ENCODE results near the gene C9orf43. TPM values are rescaled to one million over a fixed set of nuclear protein-coding genes. Genes with fewer than 3 reads are reported as not detected.

Gene C9orf43
- total RNA-seq, 4 donors from 2014 or later: 0.54 to 2.5 (median 1.7) TPM; not detected in 1

DNA sequence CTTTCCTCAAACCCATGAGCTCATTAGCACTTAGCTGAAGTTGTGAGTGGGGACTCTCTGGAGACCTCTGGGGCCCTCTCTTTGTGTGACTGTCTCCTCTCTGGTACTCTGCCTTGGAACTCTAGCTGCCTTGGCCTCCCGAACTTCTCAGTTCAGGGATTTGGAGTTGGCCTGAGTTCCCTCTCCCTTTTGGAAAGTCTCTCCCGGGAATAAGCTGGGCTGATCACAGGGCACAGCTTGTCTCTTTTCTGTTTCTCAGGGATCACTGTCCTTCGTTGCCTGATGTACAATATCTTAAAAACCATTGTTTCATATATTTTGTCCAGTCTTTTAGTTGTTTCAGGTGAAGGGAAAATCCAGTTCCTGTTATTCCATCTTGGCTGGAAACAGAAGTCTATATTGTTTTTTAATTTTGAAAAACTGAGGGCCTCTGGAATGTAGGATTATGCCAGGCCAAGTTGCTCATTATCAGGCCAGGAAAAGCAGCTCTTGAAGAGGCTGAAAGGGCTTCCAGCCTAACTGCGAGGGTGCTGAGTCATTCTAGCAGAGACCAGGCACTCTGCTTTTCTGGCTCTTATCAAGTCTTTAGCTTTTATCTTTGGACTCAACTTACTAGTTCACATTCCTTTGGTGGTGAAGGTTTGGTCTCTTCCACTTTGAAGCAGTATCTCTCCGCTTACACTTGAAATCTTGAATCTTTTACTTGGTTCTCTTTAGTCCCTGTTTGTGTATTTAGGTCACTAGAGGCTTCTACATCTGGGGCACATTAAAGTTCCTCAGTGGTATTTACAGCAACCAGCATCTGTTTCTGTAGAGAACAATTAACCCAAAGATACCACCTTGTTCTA lies 44.6 kb downstream of the C9orf43 start:
- H3K36me3 ChIP-seq: no peaks in the 10 kb centered on the region
- no peaks in the 10 kb centered on the region for H3K9me3 ChIP-seq
- no peaks in the 10 kb centered on the region for H3K27me3 ChIP-seq
- peak overlapping the region; percentile 76 to 89 (median 88) for H3K27ac ChIP-seq
- ATAC-seq: peak; percentile 92
- H3K4me3 ChIP-seq: no peak overlapping the region
- WGBS, 2 donors (ENCODE audit: low coverage in 1 of 2): 8 to 36% methylated on average over 3 to 5 of the region's 5 CpGs
- peak; percentile 60 for TF ChIP-seq POLR2AphosphoS5 (IDR thresholded peaks at IDR 0.05)
- TF ChIP-seq, protein P1, sequence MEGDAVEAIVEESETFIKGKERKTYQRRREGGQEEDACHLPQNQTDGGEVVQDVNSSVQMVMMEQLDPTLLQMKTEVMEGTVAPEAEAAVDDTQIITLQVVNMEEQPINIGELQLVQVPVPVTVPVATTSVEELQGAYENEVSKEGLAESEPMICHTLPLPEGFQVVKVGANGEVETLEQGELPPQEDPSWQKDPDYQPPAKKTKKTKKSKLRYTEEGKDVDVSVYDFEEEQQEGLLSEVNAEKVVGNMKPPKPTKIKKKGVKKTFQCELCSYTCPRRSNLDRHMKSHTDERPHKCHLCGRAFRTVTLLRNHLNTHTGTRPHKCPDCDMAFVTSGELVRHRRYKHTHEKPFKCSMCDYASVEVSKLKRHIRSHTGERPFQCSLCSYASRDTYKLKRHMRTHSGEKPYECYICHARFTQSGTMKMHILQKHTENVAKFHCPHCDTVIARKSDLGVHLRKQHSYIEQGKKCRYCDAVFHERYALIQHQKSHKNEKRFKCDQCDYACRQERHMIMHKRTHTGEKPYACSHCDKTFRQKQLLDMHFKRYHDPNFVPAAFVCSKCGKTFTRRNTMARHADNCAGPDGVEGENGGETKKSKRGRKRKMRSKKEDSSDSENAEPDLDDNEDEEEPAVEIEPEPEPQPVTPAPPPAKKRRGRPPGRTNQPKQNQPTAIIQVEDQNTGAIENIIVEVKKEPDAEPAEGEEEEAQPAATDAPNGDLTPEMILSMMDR (IDR thresholded peaks at IDR 0.05): no peak
- peaks cover 17 to 42% (median 21%) of the 10 kb centered on the region in 3 donors for H3K4me1 ChIP-seq

DNA sequence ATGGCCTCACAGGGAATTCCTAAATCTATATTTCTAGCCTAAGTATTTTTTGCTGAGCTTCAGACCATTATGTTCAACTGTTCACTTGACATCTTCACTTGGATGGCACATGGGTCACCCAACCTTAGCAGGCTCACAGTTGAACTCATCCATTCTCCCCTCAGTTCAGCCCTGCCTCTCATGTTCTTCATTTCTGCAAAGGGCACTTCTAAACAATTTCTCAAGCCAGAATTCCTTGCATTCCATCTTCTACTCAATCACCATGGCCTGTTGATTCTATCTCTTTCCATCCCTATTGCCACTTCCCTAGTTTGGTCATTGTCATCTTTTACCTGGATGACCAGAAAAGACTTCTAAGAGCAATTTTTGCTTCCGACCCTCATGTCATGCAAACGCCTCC lies 45.7 kb downstream of the C9orf43 start:
- no peak for TF ChIP-seq POLR2AphosphoS5 (IDR thresholded peaks at IDR 0.05)
- TF ChIP-seq EP300 (IDR thresholded peaks at IDR 0.05): no peak
- TF ChIP-seq POLR2A (IDR thresholded peaks at IDR 0.05): no peak
- TF ChIP-seq, protein P1 (IDR thresholded peaks at IDR 0.05): no peak
- WGBS, 2 donors (ENCODE audit: low coverage in 1 of 2): 71 to 83% methylated on average over 2 of the region's 2 CpGs
- Histone ChIP-seq H3K4me3 (no peak overlapping the region), H3K9me3 (no peaks in the 10 kb centered on the region), H3K4me1 (peaks cover 17 to 38% (median 21%) of the 10 kb centered on the region in 3 donors), H3K36me3 (no peaks in the 10 kb centered on the region), H3K27ac (peak overlapping the region; percentile 76 to 89 (median 88)), H3K27me3 (no peaks in the 10 kb centered on the region)
- ATAC-seq: no peak

DNA sequence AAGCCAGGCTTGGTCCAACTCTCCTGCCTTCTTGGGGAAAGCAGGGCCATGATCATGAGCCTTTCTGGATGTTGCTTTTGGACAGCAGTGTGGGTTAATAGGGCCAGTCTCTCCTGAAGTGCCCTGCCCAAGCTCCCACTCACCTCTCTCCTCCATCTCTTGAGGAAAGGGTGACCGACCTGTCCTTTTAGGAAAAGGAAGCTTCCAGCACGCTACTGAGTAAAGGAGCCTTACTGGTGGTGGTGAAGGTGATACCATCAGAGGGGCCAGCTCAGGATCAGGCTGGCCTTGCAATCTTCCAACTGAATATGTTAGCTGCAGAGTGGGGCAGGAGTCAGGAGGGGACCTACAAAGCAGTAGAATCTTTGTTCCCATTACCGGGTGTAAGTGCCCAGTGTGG lies 50.7 kb downstream of the C9orf43 start:
- Histone ChIP-seq H3K27ac (no peak overlapping the region), H3K36me3 (no peaks in the 10 kb centered on the region), H3K27me3 (no peaks in the 10 kb centered on the region), H3K4me1 (peaks cover 3 to 40% (median 5%) of the 10 kb centered on the region in 3 donors), H3K4me3 (no peak overlapping the region), H3K9me3 (no peaks in the 10 kb centered on the region)
- TF ChIP-seq EP300 (IDR thresholded peaks at IDR 0.05) (no peak), POLR2A (IDR thresholded peaks at IDR 0.05) (no peak), POLR2AphosphoS5 (IDR thresholded peaks at IDR 0.05) (no peak)
- TF ChIP-seq, protein P1 (IDR thresholded peaks at IDR 0.05): no peak
- 100% methylated on average over 1 of the region's 3 CpGs; no CpG with 5 or more reads in 1 of the 2 donors for WGBS, 2 donors (ENCODE audit: low coverage in 1 of 2)
- no peak for ATAC-seq

DNA sequence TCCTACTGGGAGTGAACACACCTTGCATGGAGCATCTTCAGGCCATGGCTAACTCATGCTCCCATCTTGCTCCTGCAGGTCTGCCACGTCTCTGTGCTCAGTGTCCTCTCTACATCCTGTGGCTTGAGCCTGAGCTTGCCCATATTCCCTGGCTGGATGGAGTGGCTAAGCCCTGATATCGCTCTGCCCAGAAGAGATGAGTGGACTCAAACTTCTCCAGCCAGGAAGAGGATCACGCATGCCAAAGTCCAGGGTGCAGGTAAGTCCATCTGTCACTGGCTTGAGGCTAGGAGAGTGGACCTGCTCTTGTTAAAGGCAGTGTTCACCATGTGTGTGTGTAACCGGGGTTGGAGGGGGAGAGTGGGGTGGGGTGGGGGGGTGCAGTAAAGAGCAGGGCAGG lies 51.4 kb downstream of the C9orf43 start:
- Histone ChIP-seq H3K27ac (no peak overlapping the region), H3K9me3 (no peaks in the 10 kb centered on the region), H3K4me3 (no peak overlapping the region), H3K4me1 (peaks cover 0 to 38% (median 5%) of the 10 kb centered on the region in 3 donors), H3K27me3 (no peaks in the 10 kb centered on the region), H3K36me3 (no peaks in the 10 kb centered on the region)
- ATAC-seq: no peak
- TF ChIP-seq POLR2AphosphoS5 (IDR thresholded peaks at IDR 0.05) (no peak), POLR2A (IDR thresholded peaks at IDR 0.05) (no peak), EP300 (IDR thresholded peaks at IDR 0.05) (no peak)
- TF ChIP-seq, protein P1 (IDR thresholded peaks at IDR 0.05): no peak
- WGBS, 2 donors (ENCODE audit: low coverage in 1 of 2): no CpG with 5 or more reads among the region's 4 CpGs

Measured in gastroesophageal sphincter (tissue), 4 donors.